Common myeloid progenitor, CD34-positive (primary cell): ENCODE measurements around the gene PEMT.

ENCODE experiments used
- CTCF ChIA-PET: fragments of 350-600 bp; sonication (Branson Sonifier 250); formaldehyde crosslinking; loops from one replicate; lab custom pipeline; 2021; ENCODE audit warnings: antibody characterized with exemption; lab: Charles Lee
- POLR2A ChIA-PET: fragments of 350-600 bp; sonication (Branson Sonifier 250); formaldehyde crosslinking; loops from one replicate; lab custom pipeline; 2021; ENCODE audit warnings: antibody characterized with exemption; lab: Charles Lee
- DNase-seq, 3 donors: peaks; one replicate each; pipeline versions ENCODE4 v3.0.0 to v3.0.0-alpha.2; 2013
- H3K27ac ChIP-seq, 2 experiments: 1 replicate in 1 of 2; 2 replicates in 1 of 2; pipeline ENCODE4 v1.7.0; 2013; ENCODE audit warnings: inconsistent platforms in 2 of 2, low read length in 2 of 2, mild to moderate bottlenecking in 2 of 2, low read depth in 1 of 2, moderate library complexity in 1 of 2; ENCODE audit not compliant: severe bottlenecking in 2 of 2, insufficient read depth in 1 of 2, poor library complexity in 1 of 2
- H3K27me3 ChIP-seq, 5 experiments: replicated peaks in 2 of 5; 1 replicate in 3 of 5; 2 replicates in 2 of 5; pipeline versions ENCODE4 v1.6.1 to v1.7.0; 2013; ENCODE audit warnings: low read length in 4 of 5, mild to moderate bottlenecking in 2 of 5, moderate library complexity in 2 of 5, inconsistent platforms in 1 of 5; ENCODE audit not compliant: insufficient read depth in 5 of 5, control insufficient read depth in 4 of 5
- H3K36me3 ChIP-seq, 4 experiments: 1 replicate in 2 of 4; 2 replicates in 2 of 4; pipeline versions ENCODE4 v1.6.1 to v1.7.0; 2013; ENCODE audit warnings: low read length in 3 of 4, control low read depth in 1 of 4, mild to moderate bottlenecking in 1 of 4; ENCODE audit not compliant: control insufficient read depth in 4 of 4, insufficient read depth in 4 of 4
- H3K4me1 ChIP-seq, 4 experiments: 1 replicate in 3 of 4; 2 replicates in 1 of 4; pipeline versions ENCODE4 v1.6.1 to v1.7.1; 2013; ENCODE audit warnings: low read length in 3 of 4, mild to moderate bottlenecking in 3 of 4, control low read depth in 1 of 4, inconsistent platforms in 1 of 4, moderate library complexity in 1 of 4; ENCODE audit not compliant: control insufficient read depth in 4 of 4, insufficient read depth in 4 of 4; ENCODE audit errors: control extremely low read depth in 1 of 4
- H3K4me3 ChIP-seq, 7 experiments: 1 replicate in 4 of 7; 2 replicates in 3 of 7; pipeline versions ENCODE4 v1.5.1 to v1.7.0; 2013; ENCODE audit warnings: mild to moderate bottlenecking in 7 of 7, low read length in 6 of 7, moderate library complexity in 6 of 7, inconsistent platforms in 2 of 7, low read depth in 2 of 7, control low read depth in 1 of 7; ENCODE audit not compliant: insufficient read depth in 4 of 7, control insufficient read depth in 1 of 7; ENCODE audit errors: extremely low read depth in 1 of 7
- H3K9me3 ChIP-seq, 5 experiments: 1 replicate in 4 of 5; 2 replicates in 1 of 5; pipeline versions ENCODE4 v1.6.1 to v1.7.1; 2013; ENCODE audit warnings: low read length in 4 of 5, mild to moderate bottlenecking in 2 of 5, inconsistent platforms in 1 of 5, low read depth in 1 of 5, moderate library complexity in 1 of 5; ENCODE audit not compliant: control insufficient read depth in 4 of 5, insufficient read depth in 2 of 5; ENCODE audit errors: control extremely low read depth in 1 of 5
- WGBS: methylation state at CpG from one replicate; pipeline ENCODE4 v1.1.5; 2013; ENCODE audit not compliant: insufficient coverage; 5-methylcytosine and 5-hydroxymethylcytosine counted together

Gene PEMT

DNA sequence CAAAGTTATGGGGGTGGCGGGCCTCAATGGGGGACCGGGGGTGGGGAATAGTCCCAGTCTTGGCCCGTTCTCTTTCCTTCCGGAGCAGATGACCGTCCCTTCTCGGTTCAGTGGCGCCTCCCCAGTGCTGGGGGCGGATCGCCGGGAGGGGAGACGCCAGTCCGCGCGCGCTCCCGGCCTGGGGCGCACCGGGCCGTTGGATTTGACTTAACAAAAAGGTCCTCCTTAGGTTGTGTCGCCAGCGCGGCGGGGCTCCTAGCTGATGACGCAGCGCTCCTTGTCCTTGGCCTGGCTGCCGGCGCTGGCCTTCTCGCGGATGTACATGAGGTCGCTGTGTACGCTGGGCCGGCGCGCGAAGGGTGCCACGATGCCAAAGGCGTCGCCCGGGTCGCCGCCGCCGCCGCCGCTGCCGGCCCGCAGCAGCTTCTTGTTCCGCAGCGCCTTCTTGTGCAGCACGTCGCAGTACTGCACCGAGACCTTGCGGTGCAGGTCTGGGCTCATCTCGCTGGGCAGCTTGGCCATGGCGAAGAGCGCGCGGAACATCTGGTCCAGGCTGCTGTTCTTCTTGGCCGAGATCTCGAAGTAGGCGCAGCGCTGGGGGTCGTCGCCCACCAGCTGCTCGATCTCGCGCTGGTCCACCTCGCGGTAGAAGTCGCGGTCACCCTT is 96.5 kb downstream of the PEMT start:
- H3K9me3 ChIP-seq: no peaks in the 10 kb centered on the region
- peaks cover 0 to 15% (median 6%) of the 10 kb centered on the region in 5 experiments for H3K27me3 ChIP-seq
- DNase-seq: peak; percentile 34 to 74 (median 51)
- WGBS: 5% methylated on average over 56 of the region's 71 CpGs
- H3K4me1 ChIP-seq: peaks cover 0 to 25% (median 21%) of the 10 kb centered on the region in 4 experiments
- peak overlapping the region; percentile 5 to 79 (median 54) for H3K4me3 ChIP-seq
- H3K27ac ChIP-seq: no peak overlapping the region
- POLR2A ChIA-PET: interaction anchor here (0.6 to 1.2 kb wide), 2 partner anchors 15 to 112 kb away, joined by 3 to 4 read pairs; no protein-coding TSS in a partner anchor
- peaks cover 7 to 33% (median 22%) of the 10 kb centered on the region in 4 experiments for H3K36me3 ChIP-seq
- CTCF ChIA-PET: interaction anchor here (1.1 to 5.6 kb wide), 4 partner anchors 8 to 140 kb away, joined by 4 to 41 read pairs (median 20); no protein-coding TSS in a partner anchor

DNA sequence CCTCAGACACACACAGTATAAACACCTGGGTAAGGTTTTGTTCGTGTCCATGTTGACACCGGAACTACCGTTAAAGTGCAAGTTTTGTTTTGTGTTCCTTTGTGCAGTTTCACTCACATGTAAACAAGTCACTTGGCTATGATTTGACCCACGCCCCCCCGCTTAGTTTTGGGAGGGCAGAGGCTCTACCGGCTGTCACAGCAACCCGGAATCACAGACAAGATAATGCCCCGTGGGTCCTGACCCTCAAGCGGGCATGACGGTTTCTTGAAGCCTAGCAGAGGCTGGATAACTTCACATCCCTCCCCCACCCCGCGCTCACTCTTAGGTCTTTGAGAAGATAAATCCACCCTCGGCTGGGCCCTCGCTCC is 97.0 kb downstream of the PEMT start:
- Histone ChIP-seq H3K9me3 (no peaks in the 10 kb centered on the region), H3K27me3 (peaks cover 0 to 15% (median 6%) of the 10 kb centered on the region in 5 experiments), H3K36me3 (peaks cover 7 to 33% (median 23%) of the 10 kb centered on the region in 4 experiments), H3K4me1 (peaks cover 0 to 25% (median 21%) of the 10 kb centered on the region in 4 experiments), H3K27ac (no peak overlapping the region), H3K4me3 (peak overlapping the region in 3 of 7 experiments; percentile 11 to 79 (median 16))
- DNase-seq: peak in 1 of 3 donors; percentile 24
- ChIA-PET CTCF (interaction anchor here (1.2 to 5.6 kb wide), 3 partner anchors 16 to 140 kb away, joined by 4 to 41 read pairs (median 35); no protein-coding TSS in a partner anchor), POLR2A (interaction anchor here (0.6 to 1.2 kb wide), 2 partner anchors 16 to 112 kb away, joined by 3 to 4 read pairs; no protein-coding TSS in a partner anchor)
- 91% methylated on average over 10 of the region's 14 CpGs for WGBS

DNA sequence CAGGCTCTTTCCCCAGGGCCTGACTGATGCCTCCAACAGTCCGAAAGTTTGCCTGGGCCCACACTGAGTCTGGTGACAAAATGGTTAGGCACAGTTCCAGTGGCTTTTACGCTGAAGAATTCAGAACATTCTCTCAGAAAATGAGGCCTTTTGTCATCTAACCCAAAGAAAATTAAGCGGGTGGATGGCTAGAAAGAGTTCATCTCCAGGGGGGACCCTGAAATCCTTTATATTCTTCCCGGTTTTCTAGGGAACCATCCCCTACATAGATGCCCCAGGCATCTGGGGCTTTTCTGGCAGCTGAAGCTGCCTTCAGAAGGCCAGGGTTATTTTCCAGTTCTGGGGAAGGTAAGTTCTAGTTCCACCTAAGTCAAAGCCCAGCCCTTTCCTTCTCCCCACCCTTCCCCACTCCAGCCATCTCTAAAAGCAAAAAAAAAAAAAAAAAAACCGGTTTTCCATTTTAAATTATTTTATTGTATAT is 97.5 kb downstream of the PEMT start:
- peaks cover 0 to 15% (median 6%) of the 10 kb centered on the region in 5 experiments for H3K27me3 ChIP-seq
- ChIA-PET POLR2A (no interaction called here), CTCF (no interaction called here)
- H3K36me3 ChIP-seq: peaks cover 7 to 36% (median 24%) of the 10 kb centered on the region in 4 experiments
- H3K9me3 ChIP-seq: no peaks in the 10 kb centered on the region
- no peak overlapping the region for H3K4me3 ChIP-seq
- 100% methylated on average over 3 of the region's 5 CpGs for WGBS
- DNase-seq: no peak
- H3K27ac ChIP-seq: no peak overlapping the region
- peaks cover 0 to 25% (median 21%) of the 10 kb centered on the region in 4 experiments for H3K4me1 ChIP-seq

DNA sequence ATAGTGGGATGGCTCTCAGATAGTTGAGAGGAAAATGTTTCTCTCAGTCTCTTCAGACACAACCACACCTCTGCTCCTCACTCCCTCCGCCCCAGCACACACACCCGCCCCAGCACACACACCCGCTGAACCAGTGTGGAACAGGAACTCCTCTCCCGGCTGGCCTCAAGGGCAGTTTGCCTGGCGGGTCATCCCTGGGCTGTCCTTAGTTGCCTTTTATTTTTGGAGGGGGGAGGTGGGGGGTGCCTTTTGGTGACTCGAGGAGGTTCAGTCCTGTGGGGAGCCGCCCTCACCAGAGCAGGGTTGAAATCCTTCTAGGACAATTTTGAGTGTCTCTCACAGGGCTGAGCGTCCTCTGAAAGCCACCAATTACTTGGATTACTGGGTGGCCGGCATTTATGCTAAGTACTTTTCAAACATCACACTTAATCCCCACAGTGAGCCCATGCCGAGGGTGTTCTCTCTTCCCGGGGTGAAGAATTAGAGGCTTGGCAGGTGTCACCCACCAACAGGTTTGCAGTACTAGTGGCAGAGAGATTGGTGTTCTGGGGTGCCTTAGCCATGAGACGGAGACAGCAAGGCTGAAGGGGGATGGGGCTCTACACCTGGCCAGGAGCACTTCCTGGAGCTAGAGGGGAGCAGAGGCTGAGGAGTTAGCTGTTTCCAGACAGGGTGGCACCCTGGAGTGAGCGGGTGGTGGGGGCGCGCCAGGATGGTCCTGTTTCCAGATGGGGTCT is 98.1 kb downstream of the PEMT start:
- no peak for DNase-seq
- H3K27me3 ChIP-seq: peaks cover 0 to 15% (median 6%) of the 10 kb centered on the region in 5 experiments
- no peak overlapping the region for H3K27ac ChIP-seq
- ChIA-PET POLR2A (no interaction called here), CTCF (interaction anchor here (1.6 kb wide), 1 partner anchor 137 kb away, joined by 4 read pairs; no protein-coding TSS in a partner anchor)
- peaks cover 7 to 40% (median 24%) of the 10 kb centered on the region in 4 experiments for H3K36me3 ChIP-seq
- no peaks in the 10 kb centered on the region for H3K9me3 ChIP-seq
- peaks cover 0 to 25% (median 21%) of the 10 kb centered on the region in 4 experiments for H3K4me1 ChIP-seq
- H3K4me3 ChIP-seq: no peak overlapping the region
- WGBS: 88% methylated on average over 6 of the region's 15 CpGs

DNA sequence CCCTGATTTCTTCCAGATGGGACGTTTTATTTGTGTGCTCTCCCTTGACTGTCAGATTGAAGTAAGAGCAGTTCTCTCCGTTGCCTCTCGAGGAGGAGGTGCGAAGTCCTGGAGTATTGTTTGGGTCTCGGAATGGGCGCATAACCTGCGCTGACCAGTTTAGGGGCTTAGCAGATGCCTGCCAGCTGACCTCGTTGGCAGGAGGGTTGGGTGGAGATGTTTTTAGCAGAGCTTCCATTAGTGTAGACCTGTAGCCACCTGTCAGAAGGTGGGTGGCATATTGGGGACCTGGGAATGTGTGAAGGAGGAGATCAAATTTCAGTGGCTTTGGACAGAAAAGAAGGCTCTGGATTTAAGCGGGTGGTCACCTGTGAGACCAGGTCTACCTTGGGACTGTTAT is 98.9 kb downstream of the PEMT start:
- Histone ChIP-seq H3K4me3 (no peak overlapping the region), H3K27me3 (peaks cover 0 to 15% (median 6%) of the 10 kb centered on the region in 5 experiments), H3K4me1 (peaks cover 0 to 28% (median 21%) of the 10 kb centered on the region in 4 experiments), H3K36me3 (peaks cover 10 to 48% (median 31%) of the 10 kb centered on the region in 4 experiments), H3K9me3 (no peaks in the 10 kb centered on the region), H3K27ac (no peak overlapping the region)
- CTCF ChIA-PET: interaction anchor here (1.6 to 2.2 kb wide), 2 partner anchors 136 to 150 kb away, joined by 4 to 5 read pairs; no protein-coding TSS in a partner anchor
- POLR2A ChIA-PET: no interaction called here
- no peak for DNase-seq
- 88% methylated on average over 6 of the region's 9 CpGs for WGBS

DNA sequence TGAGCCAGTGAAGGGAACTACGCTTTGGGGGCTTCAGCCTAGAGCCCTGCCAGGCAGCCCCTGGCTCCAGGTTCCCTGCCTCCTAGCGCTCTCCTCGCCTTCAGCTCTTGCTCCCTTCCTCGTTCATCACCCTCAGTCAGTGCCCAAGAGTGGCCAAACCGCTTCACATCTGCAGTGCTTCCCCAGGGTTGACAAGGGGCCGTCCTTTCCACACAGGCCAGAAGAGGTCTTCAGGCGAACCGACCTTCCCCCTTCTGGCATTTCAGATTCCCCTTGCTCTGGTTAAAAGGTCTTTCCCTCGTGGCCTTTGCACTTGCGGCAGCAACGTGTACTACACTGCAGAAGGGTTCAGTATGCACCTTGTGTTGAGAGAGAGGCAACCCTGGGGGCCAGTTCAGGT is 99.4 kb downstream of the PEMT start:
- Histone ChIP-seq H3K4me1 (peaks cover 0 to 28% (median 21%) of the 10 kb centered on the region in 4 experiments), H3K4me3 (no peak overlapping the region), H3K9me3 (no peaks in the 10 kb centered on the region), H3K27me3 (peaks cover 0 to 15% (median 6%) of the 10 kb centered on the region in 5 experiments), H3K36me3 (peaks cover 11 to 51% (median 34%) of the 10 kb centered on the region in 4 experiments), H3K27ac (no peak overlapping the region)
- POLR2A ChIA-PET: no interaction called here
- DNase-seq: no peak
- CTCF ChIA-PET: interaction anchor here (1.6 to 2.3 kb wide), 3 partner anchors 76 to 150 kb away, joined by 4 to 8 read pairs (median 5); no protein-coding TSS in a partner anchor
- WGBS: 96% methylated on average over 9 of the region's 11 CpGs
